GM19193 (cell line): Measurements from ENCODE around the gene OGFOD2.

Source experiments
- POLR2A ChIP-seq: IDR thresholded peaks from 4 replicates; pipeline ENCODE4 v1.6.1; 2011; ENCODE audit not compliant: insufficient read depth, insufficient read length; ENCODE audit errors: extremely low read depth

Gene OGFOD2

GRCh38 chr12:122946690-122947341 is 28.2 kb upstream of the OGFOD2 start:
- TF ChIP-seq POLR2A = no peak

- TF ChIP-seq POLR2A = no peak
Observed at GRCh38 chr12:122947352-122947792, 27.7 kb upstream of the OGFOD2 start.

- no peak for TF ChIP-seq POLR2A
Observed at GRCh38 chr12:122948605-122949004, 26.4 kb upstream of the OGFOD2 start.

DNA sequence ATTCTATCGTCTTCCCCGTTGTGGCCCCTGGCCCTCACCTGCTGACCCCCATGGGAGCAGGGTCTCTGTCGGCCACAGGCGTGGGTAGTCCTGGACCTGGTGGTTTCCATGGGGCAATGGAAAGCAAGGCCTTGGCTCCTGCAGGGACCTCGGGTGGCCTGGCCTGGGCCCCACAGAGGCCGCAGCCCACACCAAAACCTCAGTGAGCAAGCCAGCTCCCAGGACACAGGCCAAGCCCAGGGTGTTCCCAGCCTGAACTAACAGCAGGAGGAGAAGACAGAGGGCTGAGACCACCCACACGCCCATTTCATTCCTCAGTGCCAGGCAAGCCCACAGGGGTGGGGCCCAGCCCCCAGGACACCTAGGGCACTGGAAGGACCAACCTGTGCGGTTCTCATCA is 25.6 kb upstream of the OGFOD2 start:
- no peak for TF ChIP-seq POLR2A

DNA sequence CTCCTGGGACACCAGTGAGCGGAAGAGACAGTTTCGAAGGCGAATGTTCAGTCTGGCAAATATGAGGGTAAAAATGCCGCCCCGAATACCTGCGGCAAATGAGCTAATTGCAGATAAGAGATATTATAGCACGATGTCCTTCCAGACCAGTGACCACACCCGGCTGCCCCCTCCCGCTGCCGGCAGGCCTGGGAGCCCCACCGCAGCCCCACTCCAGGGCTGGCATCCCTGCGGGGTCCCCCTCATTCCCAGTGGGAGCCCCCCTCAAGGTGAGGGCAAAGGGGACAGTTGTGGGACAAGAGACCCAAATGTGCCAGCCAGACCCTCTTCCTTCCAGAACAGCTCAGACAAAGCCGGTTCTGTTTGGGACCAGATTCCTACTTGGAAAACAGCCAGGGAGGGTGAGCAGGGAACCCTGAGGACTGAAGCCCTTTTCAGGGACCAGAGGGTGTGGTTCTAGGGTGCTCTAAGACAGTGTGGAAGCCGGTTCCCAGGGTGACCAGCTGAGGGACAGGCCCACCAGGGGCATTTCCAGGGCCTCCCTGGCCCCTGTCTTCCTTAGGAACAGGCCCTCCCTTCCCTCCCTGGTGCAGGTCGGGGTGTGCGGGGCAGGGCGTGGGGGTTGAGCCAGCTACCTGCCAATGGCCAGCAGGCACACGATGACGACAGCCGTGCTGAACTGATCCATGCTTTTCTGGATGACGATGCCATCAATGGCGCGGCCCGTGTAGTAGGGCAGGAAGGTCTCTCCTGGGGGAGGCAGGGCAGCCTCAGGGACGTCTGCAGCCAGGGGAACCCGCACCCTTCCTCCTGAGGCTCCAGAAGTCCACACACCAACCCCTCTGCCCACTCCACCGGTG is 25.0 kb upstream of the OGFOD2 start:
- TF ChIP-seq POLR2A = no peak

- no peak for TF ChIP-seq POLR2A
Observed at GRCh38 chr12:122951406-122951805, 23.6 kb upstream of the OGFOD2 start.

GRCh38 chr12:122951979-122952892 is 22.8 kb upstream of the OGFOD2 start:
- no peak for TF ChIP-seq POLR2A

GRCh38 chr12:122955156-122955555 is 19.9 kb upstream of the OGFOD2 start:
- no peak for TF ChIP-seq POLR2A

DNA sequence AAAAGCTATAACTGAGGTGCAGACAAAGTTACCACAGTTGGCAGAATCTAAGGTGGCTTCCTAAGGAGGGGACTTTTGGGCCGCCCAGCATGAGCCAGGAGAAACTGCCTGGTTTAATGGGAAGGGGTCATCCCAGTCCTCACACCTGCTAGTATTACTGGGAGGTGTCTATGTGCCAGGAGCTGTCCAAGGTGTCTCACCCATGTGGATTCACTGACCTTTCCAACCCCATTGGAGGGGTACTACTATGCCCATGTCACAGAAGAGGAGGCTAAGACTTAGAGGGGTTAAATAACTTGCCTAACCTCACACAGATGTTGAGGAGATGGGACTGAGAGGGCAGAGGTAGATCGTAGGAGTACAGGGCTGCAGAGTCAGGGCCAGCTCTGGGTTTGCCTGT is 19.0 kb upstream of the OGFOD2 start:
- no peak for TF ChIP-seq POLR2A

DNA sequence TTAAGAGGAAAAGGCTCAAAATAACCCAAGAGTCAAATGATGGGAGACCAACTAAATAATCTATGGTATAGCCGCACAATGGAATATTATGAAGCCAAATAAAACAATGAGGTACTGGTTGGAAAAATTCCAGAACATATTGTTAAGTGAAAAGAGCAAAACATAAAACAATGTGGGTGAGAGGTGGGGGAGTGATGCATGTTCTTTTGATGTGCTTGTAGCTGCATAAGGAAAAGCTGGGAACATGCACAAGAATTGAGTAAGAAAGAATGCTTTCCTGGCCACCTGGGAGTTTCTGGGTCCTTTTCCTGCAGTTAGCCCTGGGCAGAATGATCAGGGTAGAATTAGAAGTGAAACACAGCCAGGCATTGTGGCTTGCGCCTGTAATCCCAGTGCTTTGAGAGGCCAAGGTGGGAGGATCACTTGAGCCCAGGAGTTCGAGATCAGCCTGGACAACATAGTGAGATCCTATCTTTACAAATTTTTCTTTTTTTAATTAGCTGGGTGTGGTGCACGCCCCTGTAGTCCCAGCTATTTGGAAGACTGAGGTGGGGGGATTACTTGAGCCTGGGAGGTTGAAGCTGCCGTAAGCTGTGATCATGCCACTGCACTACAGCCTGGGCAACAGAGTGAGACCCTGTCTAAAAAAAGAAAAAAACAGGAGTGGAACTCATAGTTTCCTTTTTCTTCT is 16.7 kb upstream of the OGFOD2 start:
- no peak for TF ChIP-seq POLR2A

- TF ChIP-seq POLR2A = no peak
Observed at GRCh38 chr12:122959566-122960192, 15.4 kb upstream of the OGFOD2 start.

DNA sequence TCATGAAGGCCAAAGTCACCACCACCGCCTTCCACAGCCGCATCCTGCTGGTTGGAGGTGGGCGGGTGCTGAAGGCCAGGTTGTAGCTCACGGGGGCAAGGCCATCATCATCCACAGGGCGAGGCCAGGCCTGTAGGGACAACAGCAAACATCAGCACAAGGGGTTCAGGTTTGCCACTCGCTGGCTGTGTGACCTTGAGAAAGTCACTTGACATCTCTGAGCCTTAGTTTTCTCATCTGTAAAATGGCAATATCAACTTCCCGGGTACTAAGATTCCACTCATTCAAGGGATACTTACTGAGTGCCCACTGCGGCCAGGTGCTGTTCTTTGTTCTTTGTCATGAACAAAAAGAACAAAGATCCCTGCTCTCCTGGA is 14.9 kb upstream of the OGFOD2 start:
- TF ChIP-seq POLR2A = no peak

DNA sequence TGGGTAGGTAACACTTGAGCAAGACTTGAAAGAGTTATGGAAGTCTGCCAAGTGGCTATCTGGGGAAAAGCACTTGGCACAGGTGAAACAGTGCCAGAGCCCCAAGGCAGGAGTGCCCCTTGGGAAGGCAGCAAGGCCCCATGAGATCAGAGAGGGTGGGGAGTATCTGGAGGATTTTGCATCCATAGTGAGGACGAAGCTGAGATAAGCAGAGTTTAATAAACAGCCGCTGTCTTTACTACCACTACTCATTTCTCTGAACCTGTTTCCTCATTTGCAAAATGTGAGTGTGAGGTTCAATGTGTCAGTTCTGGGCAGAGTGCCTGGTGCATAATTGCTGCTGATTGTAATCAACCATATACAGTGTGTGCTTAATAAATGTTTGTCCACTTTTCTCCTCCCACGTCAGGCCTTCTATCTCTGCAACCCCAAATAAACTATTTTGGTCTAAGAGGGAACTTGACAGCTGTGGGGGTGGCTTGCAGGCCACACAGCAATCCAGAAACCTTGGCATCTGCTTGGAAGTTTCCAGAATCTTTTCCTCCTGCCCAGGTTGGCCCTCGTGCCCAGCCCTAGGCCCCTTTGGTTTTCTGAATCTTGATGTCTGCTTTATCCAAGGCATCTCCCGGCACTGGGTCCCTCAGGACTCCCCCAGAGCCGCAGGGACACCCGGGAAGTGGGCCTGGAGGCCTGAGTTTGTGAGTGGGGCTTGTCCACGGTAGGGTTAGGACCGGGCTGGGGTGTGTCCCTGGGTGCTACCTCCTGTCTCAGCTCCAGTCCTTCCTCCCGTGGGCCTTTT is 13.3 kb upstream of the OGFOD2 start:
- TF ChIP-seq POLR2A = no peak
